GM21360 (cell line): ENCODE data around the gene FRAS1.
"Not testable (repeated sequence)": the region's sequence is repeated elsewhere in the genome, so short reads cannot be mapped to it uniquely, and the experiment has no call there.

ENCODE experiments used
- ATAC-seq: cut with Tn5 transposase; IDR thresholded peaks from one replicate; pipeline ENCODE4 v1.9.1; 2021; ENCODE audit warnings: mild to moderate bottlenecking, moderate library complexity; ENCODE audit not compliant: unreplicated experiment

The FRAS1 gene

DNA sequence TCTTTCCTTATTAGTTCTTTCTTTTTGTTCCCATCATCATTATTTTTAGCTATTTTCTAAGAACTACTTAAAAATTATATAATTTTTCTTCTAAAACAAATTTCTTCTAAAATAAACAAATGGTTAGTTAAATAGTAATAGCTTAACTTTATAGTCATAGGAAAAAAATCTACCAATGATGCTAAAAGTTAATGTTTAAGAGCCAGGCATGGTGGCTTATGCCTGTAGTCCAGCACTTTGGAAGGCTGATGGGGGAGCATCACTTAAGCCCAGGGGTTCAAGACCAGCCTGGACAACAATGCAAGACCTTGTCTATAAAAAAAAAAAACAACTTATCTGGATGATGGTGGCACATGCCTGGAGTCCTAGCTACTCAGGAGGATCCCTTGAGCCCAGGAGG lies 367.3 kb downstream of the FRAS1 start:
- ATAC-seq, result no peak

DNA sequence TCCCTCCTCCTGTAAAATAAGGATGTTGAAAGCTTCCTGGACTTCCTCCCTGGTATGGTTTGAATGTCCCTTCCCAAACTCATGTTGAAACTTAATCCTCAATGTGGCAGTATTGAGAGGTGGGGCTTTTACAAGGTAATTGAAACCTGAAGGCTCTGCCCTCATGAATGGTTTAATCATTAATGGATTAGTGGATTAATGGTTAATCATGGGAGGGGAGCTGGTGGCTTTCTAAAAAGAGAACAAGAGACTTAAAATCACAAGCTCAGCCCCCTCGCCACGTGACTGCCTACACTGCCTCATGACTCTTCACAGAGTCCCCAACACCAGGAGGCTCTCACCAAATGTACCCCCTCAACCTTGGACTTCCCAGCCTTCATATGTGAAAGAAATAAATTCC lies 369.8 kb downstream of the FRAS1 start:
- no peak for ATAC-seq

DNA sequence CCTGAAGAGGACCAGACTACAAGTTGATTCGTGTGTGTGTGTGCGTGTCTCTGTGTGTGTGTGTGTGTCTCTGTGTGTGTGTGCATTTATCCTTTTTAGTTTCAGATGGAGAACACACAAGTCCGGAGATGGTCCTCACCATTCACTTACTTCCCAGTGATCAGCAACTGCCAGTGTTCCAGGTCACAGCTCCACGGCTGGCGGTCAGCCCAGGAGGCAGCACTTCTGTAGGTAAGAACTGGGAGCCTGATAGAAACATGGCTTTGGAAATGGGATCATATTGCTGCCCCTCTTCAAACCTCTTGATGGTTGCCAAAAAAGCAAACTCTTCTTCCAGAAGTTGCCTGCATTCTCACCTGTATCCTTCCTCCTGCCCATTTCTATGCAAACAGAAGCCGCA lies 371.9 kb downstream of the FRAS1 start:
- ATAC-seq, result no peak

DNA sequence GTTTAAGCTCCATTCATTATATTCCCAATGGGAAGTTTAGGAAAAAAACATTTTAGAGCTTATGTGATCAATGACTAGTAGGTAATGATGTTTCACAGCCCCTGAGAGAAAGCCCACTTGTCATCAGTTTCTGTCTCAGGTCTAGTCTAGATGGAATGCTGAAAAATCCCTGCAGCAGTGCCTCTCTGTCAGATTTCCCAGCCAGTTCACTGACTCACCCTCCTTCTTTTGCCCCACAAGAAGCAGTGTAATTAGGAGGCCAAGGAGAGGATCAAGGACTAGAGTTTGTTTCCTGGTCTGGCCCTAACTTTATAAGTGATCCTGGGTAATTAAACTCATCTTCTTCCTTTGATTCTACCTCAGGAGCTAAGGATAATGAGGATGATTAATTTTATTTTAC lies 375.8 kb downstream of the FRAS1 start:
- ATAC-seq, result no peak

DNA sequence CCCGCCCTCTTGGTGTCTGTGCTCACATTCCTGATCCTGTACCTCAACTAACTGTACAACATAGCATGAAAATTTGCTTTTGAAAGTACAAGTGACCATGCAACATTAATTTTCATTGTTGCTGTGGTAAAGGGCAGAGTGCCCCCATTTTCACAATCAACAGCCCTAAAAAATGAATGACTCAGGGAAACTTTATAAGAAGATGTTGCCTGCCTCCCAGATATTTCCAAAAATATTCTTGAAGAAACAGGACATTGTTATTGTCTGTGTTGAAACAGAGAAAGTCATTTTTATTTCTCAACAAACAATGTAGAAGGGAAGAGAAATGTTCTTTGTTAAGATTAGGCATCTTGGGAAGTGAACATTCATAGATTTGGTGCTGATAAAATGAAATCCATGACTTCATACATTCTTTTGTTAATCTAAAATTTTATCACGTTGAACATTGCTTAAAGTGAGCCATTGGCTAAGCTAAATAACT lies 380.5 kb downstream of the FRAS1 start:
- no peak for ATAC-seq

DNA sequence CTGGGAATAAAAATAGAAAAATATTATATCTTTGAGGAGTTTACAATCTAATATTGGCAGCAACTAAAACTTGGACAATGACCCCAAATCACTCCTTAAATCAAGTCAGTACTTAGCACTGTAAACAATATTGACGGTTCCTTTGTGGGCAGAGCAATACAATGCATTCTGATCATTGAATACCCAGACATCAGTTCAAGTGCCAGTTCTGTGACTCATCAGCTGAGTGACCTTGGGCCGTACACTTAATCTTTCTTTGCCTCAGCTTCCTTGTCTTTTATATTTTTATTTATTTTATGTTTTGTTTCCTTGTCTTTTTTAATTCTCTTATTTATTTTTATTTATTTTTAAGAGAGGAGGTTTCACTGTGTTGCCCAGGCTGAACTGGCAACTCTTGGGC lies 382.2 kb downstream of the FRAS1 start:
- ATAC-seq, result no peak

DNA sequence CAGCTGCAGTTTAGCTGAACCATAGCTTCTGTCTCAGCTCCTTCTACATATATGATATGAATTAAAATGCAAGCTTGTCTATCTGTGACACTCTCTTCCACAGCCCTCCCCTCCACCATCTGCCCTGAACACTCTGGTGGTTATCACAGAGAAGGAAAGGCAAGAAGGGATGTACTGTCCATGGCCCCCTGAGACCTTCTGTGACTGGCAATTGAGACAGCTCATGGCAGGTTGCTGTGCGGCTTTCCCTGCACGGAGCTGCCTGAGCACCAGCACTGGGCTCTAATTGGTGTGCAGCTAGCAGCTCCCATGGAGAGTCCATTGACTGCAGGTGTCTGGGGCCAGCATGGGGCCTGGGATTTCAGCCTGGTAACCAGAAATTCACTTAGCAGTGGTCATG lies 384.6 kb downstream of the FRAS1 start:
- ATAC-seq, result no peak

DNA sequence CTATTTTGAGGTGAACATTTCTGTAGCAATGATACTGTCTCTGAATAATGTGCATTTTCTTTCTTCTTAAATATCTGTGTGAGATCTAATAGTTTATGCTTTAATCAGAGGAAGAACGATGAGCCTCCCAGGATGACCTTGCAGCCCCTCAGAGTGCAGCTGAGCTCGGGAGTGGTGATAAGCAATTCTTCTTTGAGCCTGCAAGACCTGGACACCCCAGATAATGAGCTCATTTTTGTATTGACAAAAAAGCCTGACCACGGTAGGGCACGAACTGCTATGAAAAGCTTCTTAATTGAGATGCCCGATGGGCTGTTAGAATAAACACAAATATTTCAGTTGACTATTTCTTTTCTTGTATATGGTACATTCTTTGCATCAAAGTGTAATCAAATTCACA lies 389.5 kb downstream of the FRAS1 start:
- ATAC-seq, result no peak

DNA sequence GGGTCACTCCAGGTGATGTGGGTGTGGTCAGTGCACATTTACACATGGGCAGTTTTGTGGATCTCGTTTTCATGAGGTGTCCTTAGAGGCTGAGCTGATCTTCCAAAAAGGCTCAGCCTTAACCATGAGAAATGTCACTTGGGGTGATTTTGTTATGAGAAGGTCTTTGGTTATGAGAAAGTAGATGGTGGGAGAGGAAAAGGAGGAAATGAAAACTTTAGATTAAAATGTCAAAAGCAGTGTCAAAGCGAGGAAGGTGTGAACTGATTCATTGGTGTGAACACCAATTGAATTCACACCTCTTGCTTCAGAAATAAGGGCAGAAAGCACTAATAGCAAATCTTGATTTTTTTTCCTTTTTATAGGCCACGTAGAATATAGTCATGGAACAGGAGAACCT lies 394.3 kb downstream of the FRAS1 start:
- ATAC-seq, result no peak

DNA sequence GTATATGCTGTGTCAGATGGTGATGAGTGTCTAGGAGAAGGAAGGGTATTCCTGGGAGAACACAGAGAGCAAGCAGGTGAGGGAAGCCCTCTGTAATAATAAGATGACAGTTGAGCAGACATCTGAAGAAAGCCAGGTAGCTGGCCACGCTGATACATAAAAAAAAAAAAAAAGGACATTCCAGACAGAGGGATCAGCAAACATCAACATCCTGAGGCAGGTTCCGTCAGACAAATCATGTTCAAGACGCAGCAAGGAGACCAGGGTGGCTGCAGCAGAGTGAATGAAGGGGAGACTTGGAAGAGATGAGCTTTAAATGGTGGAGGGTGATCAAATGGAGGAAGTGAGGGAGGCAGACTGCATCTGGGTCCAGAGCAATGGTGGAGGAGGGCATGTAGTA lies 396.9 kb downstream of the FRAS1 start:
- no peak for ATAC-seq

DNA sequence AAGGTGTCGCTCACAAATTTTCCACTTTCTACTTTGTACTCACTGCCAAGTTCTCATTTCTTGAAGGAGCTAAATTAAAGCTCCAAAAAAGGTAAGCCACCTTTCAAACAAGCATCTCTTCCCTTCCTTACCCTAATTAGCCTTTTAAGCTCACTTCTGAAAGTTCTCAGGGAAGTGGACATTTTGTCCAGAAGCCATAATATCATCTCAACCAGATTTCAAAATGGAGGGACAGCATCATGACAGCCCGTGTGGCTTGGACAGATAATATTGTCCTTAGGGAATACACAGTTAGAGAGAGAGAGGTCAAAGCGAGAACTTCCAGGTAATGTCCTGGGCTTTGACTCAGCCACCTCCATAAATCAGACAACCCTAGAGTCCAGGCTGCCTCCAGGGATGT lies 400.6 kb downstream of the FRAS1 start:
- no peak for ATAC-seq

DNA sequence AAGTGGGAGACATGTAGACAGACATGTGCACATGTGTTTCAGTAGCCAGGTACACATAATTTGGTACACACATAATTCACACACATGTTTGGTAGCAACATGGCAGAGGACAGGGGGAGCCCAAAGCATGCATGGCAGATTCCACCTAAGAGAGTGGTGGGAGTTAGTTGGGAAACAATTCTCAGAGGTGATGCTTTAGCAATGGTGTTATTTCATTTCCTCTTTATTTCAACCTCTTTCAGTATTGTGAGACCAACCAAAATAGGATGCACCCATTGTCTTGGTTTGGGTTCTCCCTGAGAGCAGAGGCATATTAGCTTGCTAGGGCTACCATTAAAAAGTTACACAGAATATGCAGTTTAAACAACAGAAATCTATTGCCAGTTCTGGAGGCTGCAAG lies 402.2 kb downstream of the FRAS1 start:
- peak; percentile 44 for ATAC-seq

DNA sequence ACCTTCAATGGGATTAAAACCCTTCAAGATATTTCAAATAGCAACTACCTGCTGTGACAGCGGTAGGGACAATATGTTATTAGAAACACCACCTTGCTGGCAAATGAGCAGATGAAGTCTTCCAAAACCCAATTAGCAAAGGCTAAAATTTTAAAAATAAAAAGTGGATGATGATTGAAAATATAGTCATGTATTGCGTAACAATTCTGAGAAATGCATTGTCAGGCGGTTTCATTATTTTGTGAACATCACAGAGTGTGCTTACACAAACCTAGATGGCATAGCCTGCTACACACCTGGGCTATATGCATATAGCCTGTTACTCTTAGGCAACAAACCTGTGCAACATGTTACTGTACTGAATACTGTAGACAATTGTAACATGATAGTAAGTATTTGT lies 403.2 kb downstream of the FRAS1 start:
- ATAC-seq, result no peak

DNA sequence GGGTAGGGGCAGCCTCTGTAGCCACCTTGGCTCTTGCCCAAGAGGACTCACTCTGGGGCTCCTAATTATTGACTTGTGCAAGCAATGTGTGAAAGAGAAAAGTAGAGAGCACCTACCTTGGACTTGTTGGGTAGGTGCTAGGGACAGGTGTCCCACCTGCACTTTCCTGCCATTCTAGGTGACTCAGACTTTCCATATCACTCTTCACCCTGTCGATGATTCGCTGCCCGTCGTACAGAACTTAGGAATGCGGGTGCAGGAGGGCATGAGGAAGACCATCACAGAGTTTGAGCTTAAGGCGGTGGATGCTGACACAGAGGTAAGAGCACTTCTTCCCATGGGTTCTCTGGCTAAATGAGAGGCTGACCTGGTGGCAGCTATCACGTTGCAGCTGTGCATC lies 407.1 kb downstream of the FRAS1 start:
- ATAC-seq, result no peak

DNA sequence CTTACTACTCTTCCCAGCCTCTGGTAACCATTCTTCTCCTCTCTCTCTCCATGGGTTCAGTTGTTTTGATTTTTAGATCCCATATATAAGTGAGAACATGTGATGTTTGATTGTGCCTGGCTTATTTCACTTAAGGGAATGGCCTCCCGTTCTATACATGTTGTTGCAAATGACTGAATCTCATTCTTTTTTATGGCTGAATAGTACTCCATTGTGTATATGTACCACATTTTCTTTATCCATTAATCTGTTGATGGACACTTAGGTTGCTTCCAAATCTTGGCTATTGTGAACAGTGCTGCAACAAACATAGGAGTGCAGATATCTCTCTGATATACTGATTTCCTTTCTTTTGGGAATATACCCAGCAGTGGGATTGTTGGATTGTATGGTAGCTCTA lies 410.1 kb downstream of the FRAS1 start:
- ATAC-seq, result not testable (repeated sequence)

DNA sequence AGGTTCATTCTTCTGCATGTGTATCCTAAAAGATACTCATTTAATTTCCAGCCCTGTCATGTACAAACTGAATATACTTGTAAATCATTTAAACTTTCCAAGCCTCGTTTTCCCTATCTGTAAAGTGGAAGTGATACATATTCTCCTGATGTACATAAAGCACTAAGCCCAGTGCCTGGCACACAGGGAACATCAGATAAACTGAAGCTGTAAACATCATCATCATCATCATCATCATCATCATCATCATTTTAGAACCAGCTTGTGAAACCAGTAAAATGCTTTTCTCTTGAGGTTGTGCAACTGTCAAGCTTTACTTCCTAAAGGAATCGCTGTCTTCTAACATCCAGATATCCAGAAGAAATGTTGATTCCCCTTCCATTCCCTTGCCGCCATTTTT lies 411.1 kb downstream of the FRAS1 start:
- no peak for ATAC-seq

DNA sequence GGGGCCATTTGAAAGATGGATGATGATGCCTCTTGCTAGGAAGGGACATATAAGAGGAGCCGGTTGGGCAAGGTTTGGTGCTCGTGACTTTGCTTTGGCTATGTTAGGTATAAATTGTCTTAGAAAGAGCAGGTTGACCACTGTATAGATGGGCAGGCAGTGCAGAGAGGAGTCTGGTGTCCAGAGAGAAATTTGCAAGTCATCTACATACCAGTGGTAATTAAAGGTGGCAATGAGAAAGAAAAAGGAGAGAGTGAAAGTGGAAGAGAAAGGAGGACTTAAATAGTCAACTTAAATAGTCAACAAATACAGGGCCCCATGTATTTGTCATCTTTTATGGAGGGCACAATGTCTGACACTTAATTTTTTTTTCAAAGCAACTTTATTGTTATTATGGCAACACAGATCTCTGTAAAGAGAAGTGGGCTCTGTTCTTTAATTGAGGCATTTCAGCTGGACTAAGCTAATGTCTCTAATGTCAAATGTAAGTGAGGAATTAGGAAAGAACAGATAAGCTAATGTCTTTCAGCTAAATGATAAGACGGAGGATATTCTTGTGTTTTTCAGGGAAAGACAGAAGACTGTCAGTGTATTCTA lies 419.1 kb downstream of the FRAS1 start:
- ATAC-seq, result no peak

DNA sequence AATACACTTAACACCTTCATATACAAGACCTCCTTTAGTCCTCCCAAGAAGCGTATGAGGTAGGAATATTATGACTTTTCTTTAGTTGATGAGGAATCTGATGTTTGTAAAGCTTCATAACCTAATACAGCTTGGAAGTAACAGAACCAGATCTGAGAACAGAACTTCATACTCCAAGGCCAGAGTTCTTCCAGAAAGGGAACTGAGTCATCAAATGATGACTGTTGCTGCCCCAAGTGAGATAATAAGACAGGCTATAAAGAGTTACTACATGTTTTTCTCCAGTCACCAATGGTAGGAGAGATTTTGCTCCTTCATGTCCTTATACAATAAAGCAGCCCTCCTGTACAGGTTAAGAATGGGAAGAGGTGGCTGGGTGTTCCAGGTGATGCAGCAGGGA lies 420.2 kb downstream of the FRAS1 start:
- no peak for ATAC-seq

DNA sequence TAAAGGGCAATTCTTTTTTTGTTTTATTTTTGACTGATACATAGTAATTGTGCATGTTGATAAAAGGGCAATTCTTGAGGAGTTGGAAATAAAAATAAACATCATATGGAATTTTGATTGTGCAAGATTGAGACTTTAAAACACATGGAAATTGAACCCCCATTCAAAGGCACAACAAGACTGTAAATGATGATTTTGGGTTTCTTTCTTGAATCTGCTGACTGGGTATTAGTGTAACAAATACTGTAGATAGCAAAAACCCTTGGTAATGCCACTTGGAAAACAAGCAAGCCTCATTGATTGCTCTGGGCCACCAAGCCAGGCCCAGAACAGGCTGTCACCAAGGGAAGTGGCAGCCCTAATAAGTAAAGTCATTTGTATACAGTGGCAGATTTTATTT lies 421.4 kb downstream of the FRAS1 start:
- no peak for ATAC-seq

DNA sequence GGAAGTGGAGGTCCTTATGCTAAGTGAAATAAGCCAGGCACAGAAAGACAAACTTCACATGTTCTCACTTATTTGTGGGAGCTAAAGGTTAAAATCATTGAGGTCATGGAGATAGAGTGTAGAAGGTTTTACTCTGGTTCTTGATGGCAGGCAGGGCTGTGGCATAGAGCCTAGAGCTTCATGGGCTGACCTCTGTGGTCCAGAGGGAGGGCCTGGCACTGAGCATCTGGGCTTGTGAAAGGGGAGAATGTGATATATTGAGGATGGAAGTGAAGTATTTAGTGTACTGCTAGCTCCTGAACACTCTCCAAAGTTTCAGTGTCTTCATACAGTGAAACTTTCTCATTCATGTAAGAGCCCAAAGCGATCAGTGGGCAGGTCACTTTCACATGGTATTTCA lies 423.2 kb downstream of the FRAS1 start:
- no peak for ATAC-seq

DNA sequence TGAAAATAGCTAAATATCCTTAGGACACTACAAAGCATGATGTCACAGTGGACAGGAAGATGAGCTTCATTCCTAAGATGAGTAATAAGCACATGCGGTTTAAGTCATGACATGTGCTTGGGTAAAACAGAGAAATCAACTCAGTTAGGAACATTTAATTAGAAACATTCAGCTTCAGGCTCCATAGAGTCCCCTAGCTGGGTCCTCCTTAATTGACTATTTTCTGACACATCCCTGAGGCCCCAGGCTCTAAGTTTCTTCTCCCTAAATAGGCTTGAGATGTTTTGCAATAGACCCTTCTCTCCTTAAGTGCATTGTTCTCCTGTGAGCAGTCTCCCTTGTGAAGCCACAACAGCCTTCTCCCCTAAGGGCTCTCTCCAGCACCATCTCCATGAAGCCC lies 424.1 kb downstream of the FRAS1 start:
- no peak for ATAC-seq

DNA sequence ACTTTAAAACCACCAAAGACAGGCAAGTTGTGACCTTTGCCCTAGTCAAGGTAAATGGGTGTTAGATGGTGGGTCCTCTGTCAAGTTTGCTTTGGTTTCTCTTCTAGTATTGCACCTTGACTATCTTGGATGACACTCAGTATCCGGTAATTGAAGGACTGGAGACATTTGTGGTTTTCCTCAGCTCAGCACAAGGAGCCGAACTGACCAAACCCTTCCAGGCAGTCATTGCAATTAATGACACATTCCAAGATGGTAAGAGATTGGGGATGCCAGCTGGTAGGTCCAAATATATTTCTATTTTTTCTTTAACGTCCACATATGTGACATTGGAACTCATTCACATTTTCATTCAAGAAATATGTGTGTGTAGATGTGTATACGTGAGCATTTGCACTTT lies 425.2 kb downstream of the FRAS1 start:
- no peak for ATAC-seq

DNA sequence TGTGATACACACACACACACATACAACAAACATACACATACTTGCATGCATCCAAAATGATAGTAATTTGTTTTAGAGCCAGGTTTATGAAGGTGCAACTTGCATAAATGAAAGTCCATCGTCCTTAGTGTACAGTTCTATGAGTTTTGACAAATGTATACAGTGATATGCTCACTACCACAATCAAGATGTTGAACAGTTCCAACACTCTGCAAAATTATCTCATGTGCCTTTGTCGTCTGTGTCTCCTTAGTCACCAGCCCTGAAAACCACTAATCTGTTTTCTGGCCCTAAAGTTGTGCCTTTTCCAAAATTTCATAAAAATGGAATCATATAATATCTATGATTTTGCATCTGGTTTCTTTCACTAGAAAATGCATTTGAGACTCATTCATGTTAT lies 426.7 kb downstream of the FRAS1 start:
- no peak for ATAC-seq

DNA sequence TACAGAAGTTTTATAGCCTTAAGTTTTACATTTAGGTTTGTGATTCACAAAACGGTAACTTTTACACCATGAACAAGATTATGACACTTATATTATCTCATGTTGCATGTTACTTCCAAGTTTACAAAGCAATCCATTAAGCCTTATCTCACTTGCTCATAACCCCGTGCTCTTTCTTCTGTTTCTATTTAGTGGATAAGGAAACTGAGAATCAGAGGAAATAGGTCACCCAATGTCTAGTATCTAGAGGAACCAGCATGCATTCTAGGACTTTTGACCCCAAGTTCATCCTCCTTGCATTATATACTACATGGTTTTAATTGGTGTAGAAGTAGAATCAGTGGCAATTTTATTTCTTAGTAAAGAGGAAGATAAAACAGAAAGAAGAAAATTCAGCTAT lies 427.5 kb downstream of the FRAS1 start:
- no peak for ATAC-seq
